KG1 (cell line): Measurements from ENCODE around the gene KRTAP5-4.
"Not testable (repeated sequence)": the region's sequence is repeated elsewhere in the genome, so short reads cannot be mapped to it uniquely, and the experiment has no call there.

Source experiments
- DNase-seq: peaks from one replicate; lab custom pipeline; 2025; lab: John Stamatoyannopoulos, UW

Gene KRTAP5-4, protein sequence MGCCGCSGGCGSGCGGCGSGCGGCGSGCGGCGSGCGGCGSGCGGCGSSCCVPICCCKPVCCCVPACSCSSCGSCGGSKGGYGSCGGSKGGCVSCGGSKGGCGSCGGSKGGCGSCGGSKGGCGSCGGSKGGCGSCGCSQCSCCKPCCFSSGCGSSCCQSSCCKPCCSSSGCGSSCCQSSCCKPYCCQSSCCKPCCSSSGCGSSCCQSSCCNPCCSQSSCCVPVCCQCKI

DNA sequence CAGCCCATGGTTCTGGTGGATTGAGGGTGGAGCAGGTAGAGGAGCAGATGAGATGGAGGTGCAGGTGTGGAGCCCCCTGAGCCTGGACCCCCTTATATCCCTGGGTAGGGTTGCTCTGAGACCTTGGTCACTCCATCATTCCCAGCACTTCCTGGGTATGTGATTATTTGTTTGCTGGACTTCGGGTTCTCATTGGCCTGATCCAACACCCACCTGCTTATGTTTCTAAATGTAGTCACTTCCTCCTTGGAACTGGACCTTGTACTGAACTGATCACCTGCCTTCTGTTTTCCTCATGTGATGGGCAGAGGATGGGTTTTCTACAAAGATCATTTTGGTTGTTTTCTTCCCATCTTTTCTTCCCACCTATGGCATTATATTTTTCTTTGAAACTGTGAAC lies at the start of gene KRTAP5-4:
Gene KRTAP5-4, minus strand, starts transcription at position 53 of the 400 bp plus-strand sequence. Its CDS starts 45 bp downstream, at position 8.
- no peak for DNase-seq

GRCh38 chr11:1671658-1672057 lies 49.7 kb upstream of the KRTAP5-4 start:
- no peak for DNase-seq

DNA sequence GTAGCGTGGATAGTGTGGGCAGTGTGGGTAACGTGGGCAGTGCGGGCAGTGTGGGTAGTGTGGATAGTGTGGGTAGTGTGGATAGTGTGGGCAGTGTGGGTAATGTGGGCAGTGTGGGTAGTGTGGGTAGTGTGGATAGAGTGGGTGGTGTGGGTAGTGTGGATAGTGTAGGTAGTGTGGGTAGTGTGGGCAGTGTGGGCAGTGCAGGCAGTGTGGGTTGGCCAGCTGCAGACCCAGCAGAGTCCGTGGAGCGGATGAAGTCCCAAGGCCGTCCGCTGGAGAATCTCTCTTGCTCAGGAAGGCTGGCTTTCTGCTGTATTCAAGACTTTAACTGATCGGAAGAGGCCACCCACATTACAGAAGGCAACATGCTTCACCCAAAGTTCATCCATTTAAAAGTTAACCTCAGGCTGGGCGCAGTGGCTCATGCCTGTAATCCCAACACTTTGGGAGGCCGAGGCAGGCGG lies 49.0 kb upstream of the KRTAP5-4 start:
- no peak for DNase-seq

DNA sequence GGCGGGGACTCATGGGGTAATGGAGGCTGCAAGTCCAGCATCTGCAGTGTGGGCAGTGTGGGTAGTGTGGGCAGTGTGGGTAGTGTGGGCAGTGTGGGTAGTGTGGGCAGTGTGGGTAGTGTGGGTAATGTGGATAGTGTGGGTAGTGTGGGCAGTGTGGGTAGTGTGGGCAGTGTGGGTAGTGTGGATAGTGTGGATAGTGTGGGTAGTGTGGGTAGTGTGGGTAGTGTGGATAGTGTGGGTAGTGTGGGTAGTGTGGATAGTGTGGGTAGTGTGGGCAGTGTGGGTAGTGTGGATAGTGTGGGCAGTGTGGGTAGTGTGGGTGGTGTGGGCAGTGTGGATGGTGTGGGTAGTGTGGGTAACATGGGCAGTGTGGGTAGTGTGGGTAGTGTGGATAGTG lies 48.5 kb upstream of the KRTAP5-4 start:
- DNase-seq: not testable (repeated sequence)

DNA sequence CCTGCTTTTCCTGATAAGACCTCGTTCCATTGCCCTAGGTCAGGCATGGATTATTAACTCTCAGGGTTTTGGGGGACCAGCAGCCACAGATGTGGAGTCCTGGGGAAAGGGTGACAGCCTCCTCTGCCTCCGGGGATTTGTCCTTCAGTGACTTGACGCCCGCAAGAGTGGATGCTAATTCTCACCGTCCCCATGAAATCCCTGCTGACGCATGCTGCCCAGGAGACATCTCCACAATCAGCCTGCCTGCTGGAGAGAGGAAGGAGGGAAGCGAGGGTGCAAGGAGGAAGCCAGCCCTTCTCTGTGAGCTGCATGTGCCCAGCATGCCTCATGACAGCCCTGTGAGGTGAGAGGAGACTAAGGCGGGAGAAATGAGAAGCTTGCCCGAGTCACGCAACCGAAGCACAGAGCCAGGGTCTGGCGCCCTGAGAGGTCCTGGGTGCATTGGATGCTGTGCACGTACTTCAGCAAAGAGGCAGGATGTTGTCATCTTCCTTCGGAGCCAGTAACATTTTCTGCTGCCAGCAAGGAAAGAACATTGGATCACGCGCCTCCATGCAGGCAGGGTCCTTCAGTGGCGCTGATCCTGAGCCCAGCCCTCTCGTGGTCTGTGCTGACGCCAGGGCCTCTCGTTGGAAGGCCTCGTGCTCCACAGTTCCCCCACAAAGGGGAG lies 47.7 kb upstream of the KRTAP5-4 start:
- no peak for DNase-seq

DNA sequence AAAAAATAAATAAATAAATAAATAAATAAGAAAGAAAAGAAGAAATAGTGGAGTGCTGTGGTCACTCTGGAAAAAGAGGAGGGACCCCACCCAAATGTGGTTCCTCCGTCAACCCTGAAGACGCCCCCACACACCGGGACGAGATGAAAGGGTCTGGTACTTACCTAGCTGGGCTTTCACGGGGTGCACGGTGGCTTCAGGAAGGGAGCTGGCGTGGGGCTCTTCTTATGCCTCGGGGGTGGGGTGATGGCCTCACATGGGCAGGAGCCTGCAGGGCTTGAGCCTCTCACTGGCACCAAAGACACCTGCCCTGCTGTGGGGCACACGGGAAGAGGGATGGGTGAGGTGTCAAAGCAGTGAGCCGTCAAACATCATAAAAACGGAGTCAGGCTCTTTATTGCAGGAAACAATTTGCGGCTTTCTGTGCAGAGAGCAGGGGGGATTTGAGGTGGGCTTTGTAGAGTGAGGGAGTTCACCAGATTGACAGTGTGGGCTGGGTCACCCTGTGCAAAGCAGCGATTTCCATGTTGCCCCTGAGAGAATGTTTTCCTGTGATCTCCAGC lies 47.1 kb upstream of the KRTAP5-4 start:
- DNase-seq: no peak

DNA sequence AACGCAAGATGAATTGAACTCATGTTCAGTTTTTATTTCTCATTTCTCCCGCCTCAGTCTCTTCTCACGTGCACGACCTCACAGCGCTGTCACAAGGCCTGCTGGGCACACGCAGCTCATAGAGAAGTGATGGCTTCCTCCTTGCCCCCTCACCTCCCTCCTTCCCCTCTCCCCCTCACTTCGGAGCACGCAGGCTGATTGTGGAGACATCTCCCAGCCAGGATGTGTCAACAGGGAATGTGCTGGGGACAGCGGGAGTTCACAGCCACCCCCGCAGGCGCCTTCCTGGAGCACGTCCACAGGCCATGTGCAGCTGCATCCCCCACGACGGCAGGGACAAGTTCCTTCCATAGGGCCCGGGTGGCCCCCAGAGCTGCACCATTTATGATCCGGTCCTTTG lies 46.0 kb upstream of the KRTAP5-4 start:
- no peak for DNase-seq

- DNase-seq: no peak
Measured at GRCh38 chr11:1667121-1667850, 45.3 kb upstream of the KRTAP5-4 start.

DNA sequence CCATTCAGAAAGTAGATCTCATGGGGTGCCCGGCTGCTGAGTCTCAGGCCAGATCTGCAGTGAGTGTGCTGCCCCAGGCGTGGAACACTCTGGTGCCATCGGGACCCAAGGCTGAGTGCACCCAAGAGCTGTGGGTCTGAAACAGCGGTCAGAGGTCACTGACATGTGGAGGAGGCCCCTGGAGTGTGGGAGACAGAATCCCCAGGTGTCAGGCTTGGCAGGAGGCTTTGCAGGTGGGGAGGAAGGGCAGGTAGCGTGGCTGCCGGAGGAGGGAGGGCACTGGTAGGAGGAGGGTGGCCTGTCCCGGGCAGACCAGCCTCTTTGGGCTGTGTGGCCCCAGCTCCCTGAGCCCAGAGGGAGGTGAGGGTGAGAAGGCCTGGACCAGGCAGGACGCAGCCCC lies 43.4 kb upstream of the KRTAP5-4 start:
- no peak for DNase-seq

GRCh38 chr11:1662699-1663283 lies 40.9 kb upstream of the KRTAP5-4 start:
- not testable (repeated sequence) for DNase-seq

GRCh38 chr11:1661454-1662269 lies 39.7 kb upstream of the KRTAP5-4 start:
- not testable (repeated sequence) for DNase-seq

- no peak for DNase-seq
Measured at GRCh38 chr11:1660111-1660867, 38.4 kb upstream of the KRTAP5-4 start.

DNA sequence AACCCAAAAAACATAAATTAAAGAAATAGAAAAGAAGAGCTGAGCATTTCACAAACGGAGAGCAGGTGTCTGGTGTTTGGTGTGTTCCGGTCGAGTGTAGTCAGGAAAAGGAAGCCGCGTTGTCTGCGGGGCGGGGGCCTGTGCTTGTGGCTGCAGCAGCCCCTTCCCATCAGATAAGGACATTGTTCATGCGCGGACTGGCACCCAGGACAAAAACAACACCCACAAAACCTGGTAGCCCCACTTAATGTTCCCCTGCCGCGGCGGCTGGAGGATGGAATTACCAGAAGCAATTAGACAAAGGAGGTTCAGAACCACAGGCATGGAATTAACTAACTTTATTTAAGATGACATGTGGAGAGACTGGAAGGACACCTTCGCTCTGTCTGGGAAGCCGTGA lies 37.6 kb upstream of the KRTAP5-4 start:
- no peak for DNase-seq

- DNase-seq: no peak
Measured at GRCh38 chr11:1656670-1657069, 34.7 kb upstream of the KRTAP5-4 start.

- DNase-seq: no peak
Measured at GRCh38 chr11:1656061-1656441, 34.1 kb upstream of the KRTAP5-4 start.

GRCh38 chr11:1655168-1656060 lies 33.5 kb upstream of the KRTAP5-4 start:
- DNase-seq: no peak

DNA sequence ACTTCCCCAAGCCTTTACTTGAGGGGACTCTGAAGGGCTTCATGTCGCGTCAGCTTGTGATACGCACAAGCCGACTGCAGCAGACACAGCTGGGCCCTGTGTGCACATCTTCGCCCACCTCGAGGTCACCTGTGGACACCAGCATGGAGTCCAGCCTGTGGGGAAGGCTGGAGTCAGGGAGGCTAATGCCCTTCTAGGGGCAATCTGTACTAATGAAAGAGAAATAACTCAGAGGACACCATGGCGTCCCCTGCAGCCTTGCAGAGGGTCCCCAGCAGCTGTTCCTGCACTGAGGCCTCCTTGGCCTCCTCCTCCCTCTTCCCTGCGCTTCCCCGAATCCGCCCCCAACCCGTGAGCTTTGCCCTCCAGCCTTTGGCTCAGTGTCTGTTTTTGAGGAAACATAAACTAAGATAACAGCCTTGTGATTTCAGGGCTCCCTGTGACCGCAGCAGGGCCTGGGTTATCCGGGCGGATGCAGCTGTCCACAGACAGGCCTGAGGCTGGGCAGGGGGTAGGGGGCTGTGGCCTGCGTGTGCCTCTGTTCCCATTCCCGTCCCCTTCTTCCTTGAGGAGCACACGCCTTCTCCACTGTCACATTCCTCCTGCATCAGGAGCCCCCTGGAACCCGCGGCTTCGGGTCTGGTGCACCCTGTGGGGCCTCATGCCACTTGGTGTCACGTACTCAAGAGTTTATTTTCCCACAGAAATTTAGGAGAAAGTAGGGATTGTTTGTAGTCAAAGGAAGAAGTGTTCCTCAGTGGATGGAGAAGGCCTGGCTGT lies 32.6 kb upstream of the KRTAP5-4 start:
- DNase-seq: no peak

DNA sequence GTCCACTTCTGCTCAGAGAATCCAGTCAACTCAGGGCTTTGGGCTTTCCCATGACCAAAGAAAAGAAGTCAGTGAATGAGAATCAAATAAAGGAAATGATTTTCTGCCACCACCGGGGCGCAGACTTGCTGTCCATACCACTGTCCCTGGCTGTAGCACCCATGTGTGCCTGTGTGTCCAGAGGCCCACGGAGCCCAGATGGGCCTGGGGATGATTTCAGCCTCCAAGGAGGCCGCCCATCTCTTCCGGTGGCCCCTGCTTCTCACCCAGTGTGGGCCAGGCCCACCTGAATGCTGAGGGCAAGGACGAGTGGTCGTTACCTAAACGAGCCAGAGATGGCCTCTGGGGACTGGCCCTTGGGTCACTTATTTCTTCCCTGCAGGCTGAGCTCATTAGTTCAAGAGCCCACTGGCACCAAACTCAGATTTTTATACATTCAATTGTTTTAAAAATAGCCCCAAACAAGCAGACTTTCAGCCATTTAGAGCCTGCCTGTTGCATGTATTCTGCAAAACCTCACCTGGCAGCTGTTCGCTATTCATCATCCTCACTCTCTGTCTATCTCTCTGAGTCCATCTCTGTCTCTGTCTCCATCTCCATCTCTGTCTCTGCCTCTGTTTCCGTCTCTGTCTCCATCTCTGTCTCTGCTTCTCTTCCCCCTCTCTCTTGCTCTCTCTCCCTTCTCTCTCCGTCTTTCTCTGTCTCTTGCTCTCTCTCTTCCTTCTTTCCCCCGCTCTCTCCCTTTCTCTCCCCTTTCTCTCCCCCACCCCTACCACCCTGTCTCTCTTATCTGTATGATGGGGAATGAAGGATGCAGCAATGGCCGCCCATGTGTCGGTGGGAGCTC lies 31.8 kb upstream of the KRTAP5-4 start:
- no peak for DNase-seq
